K562 (cell line): ENCODE measurements around the gene BMP6. TPM values are rescaled to one million over a fixed set of nuclear protein-coding genes. Genes with fewer than 3 reads are reported as not detected.

Experiments
- ATAC-seq: fragments of 200-7000 bp; cut with Tn5 transposase; 3 replicates; pipeline ENCODE4 v1.9.1; 2020; ENCODE audit warnings: moderate library complexity
- BruUV-seq: library from RNA; stranded (reverse); fragments of 400-500 nt; replicated peaks from 2 replicates; lab custom pipeline; 2021; lab: Mats Ljungman, UMichigan
- CTCF ChIA-PET: fragments of 300-600 bp; formaldehyde crosslinking; extraction: SDS; loops from one replicate; lab custom pipeline; 2021; ENCODE audit warnings: low intra/inter-chr PET ratio; lab: Yijun Ruan, JAX
- POLR2A ChIA-PET: fragments of 300-600, 350-650 bp; sonication (Branson Sonifier 250); formaldehyde crosslinking; extraction: SDS; loops from one replicate; lab custom pipeline; 2021; ENCODE audit warnings: antibody characterized with exemption, inconsistent platforms; lab: Yijun Ruan, JAX
- DNase-seq, 4 experiments: peaks; one replicate each; pipeline versions ENCODE4 v3.0.0 to v3.0.0-alpha.2; 2011 to 2018; ENCODE audit warnings: low spot score in 3 of 4, mixed read lengths in 3 of 4; ENCODE audit errors: extremely low read depth in 1 of 4
- FAIRE-seq: peaks from 2 replicates; lab custom pipeline; 2011; peaks lifted over from hg19 to GRCh38; lab: Jason Lieb, UNC
- H2AFZ ChIP-seq: 2 replicates; pipeline ENCODE4 v1.6.0; 2011; ENCODE audit warnings: low read depth, low read length, control low read depth, inconsistent platforms
- H3K27ac ChIP-seq: fragments of 200-600 bp; 3 replicates; pipeline ENCODE4 v1.8.0; 2011; ENCODE audit warnings: low read depth, mild to moderate bottlenecking, control low read depth, inconsistent platforms, low read length, moderate library complexity, mixed read lengths; ENCODE audit errors: extremely low read depth
- H3K27me3 ChIP-seq, 2 experiments: fragments of 300-600 bp in 1 of 2; 2 replicates in 1 of 2; 3 replicates in 1 of 2; pipeline versions ENCODE4 v1.6.0 to v1.8.0; 2011; ENCODE audit warnings: inconsistent platforms in 2 of 2, low read length in 2 of 2, mild to moderate bottlenecking in 1 of 2, mixed read lengths in 1 of 2, moderate library complexity in 1 of 2; ENCODE audit not compliant: control insufficient read depth in 2 of 2, insufficient read depth in 2 of 2
- H3K36me3 ChIP-seq: fragments of 300-600 bp; 3 replicates; pipeline ENCODE4 v1.8.0; 2011; ENCODE audit warnings: mild to moderate bottlenecking, low read length, inconsistent platforms; ENCODE audit not compliant: control insufficient read depth, insufficient read depth
- H3K4me1 ChIP-seq, 2 experiments: fragments of 200-600 bp in 1 of 2; replicated peaks in 1 of 2; 2 replicates in 1 of 2; 3 replicates in 1 of 2; pipeline versions ENCODE4 v1.5.1 to v1.8.0; 2011; ENCODE audit warnings: inconsistent platforms in 2 of 2, low read length in 2 of 2, mild to moderate bottlenecking in 1 of 2, mixed read lengths in 1 of 2, moderate library complexity in 1 of 2; ENCODE audit not compliant: control insufficient read depth in 2 of 2, insufficient read depth in 2 of 2
- H3K4me2 ChIP-seq: 2 replicates; pipeline ENCODE4 v1.6.1; 2011; ENCODE audit warnings: low read length, control low read depth, inconsistent platforms, mixed read lengths; ENCODE audit not compliant: insufficient read depth
- H3K4me3 ChIP-seq: fragments of 200-600 bp; sonication (generic), shearing (Covaris generic); 2 replicates; pipeline ENCODE4 v1.5.1; 2016; ENCODE audit warnings: control low read depth, inconsistent platforms
- H3K79me2 ChIP-seq: fragments of 200-600 bp; 3 replicates; pipeline ENCODE4 v1.8.0; 2011; ENCODE audit warnings: low read length, inconsistent platforms; ENCODE audit not compliant: control insufficient read depth, insufficient read depth
- H3K9ac ChIP-seq, 2 experiments: 2 replicates each; pipeline versions ENCODE4 v1.6.0 to v1.6.1; 2011; ENCODE audit warnings: low read depth in 2 of 2, low read length in 2 of 2, control low read depth in 1 of 2, inconsistent platforms in 1 of 2, mild to moderate bottlenecking in 1 of 2, mixed read lengths in 1 of 2; ENCODE audit not compliant: insufficient read depth in 1 of 2
- H3K9me1 ChIP-seq: one replicate; pipeline ENCODE4 v1.6.0; 2011; ENCODE audit warnings: inconsistent platforms, mild to moderate bottlenecking, low read length, moderate library complexity; ENCODE audit not compliant: control insufficient read depth, insufficient read depth
- H3K9me3 ChIP-seq: replicated peaks from 2 replicates; pipeline ENCODE4 v1.5.1; 2011; ENCODE audit warnings: low read depth, low read length, inconsistent platforms; ENCODE audit not compliant: control insufficient read depth, insufficient read depth
- H4K20me1 ChIP-seq: replicated peaks from 2 replicates; pipeline ENCODE4 v1.6.1; 2011; ENCODE audit warnings: low read length, inconsistent platforms, mixed read lengths; ENCODE audit not compliant: control insufficient read depth, insufficient read depth
- CEBPG ChIP-seq, 3 experiments: fragments of 200-800 bp in 1 of 3; sonication (Bioruptor generic) in 1 of 3; sonication (generic) in 1 of 3; formaldehyde crosslinking in 1 of 3; IDR thresholded peaks in 2 of 3; conservative IDR thresholded peaks in 1 of 3; 2 replicates each; pipeline versions ENCODE4 v1.6.1 to v1.8.0; 2016 to 2022; ENCODE audit warnings: missing compliant biosample characterization in 2 of 3, missing genetic modification characterization in 2 of 3, mild to moderate bottlenecking in 1 of 3, missing genetic modification reagents in 1 of 3
- E4F1 ChIP-seq: fragments of 250-450 bp; sonication (Bioruptor Pico); IDR thresholded peaks from 2 replicates; pipeline ENCODE4 v1.5.0; 2021; ENCODE audit warnings: mild to moderate bottlenecking, borderline replicate concordance
- EP300 ChIP-seq: IDR thresholded peaks from 2 replicates; pipeline ENCODE4 v1.6.1; 2012; ENCODE audit warnings: low read length, improper control_type of control experiment
- FOSL1 ChIP-seq: fragments of 200-800 bp; sonication (Bioruptor generic); conservative IDR thresholded peaks from 2 replicates; pipeline ENCODE4 v1.6.1; 2016; ENCODE audit warnings: missing genetic modification characterization, missing compliant biosample characterization
- KDM1A ChIP-seq, 2 experiments: fragments of 450-650 bp; IDR thresholded peaks; 2 replicates each; pipeline ENCODE4 v1.6.1; 2016; ENCODE audit warnings: mild to moderate bottlenecking in 2 of 2
- MAFF ChIP-seq: IDR thresholded peaks from 2 replicates; pipeline ENCODE4 v1.6.1; 2012; ENCODE audit warnings: low read length, improper control_type of control experiment
- MEIS2 ChIP-seq: fragments of 450-650 bp; IDR thresholded peaks from 2 replicates; pipeline ENCODE4 v1.6.1; 2014; ENCODE audit warnings: mild to moderate bottlenecking; ENCODE audit not compliant: partially characterized antibody
- RB1 ChIP-seq: fragments of 450-650 bp; IDR thresholded peaks from 2 replicates; pipeline ENCODE4 v1.6.1; 2017; ENCODE audit warnings: low read depth, mild to moderate bottlenecking
- SRSF7 ChIP-seq: fragments of 200-400 bp; formaldehyde crosslinking; optimal IDR thresholded peaks from 2 replicates; pipeline ENCODE3; 2017; ENCODE audit warnings: mild to moderate bottlenecking, low read depth, low read length
- ZNF165 ChIP-seq: fragments of 250-450 bp; sonication (Bioruptor Pico); IDR thresholded peaks from 2 replicates; pipeline ENCODE4 v1.4.0; 2020; ENCODE audit warnings: borderline replicate concordance
- WGBS: fragments of 100-300 bp; shearing (Covaris generic); methylation state at CpG from one replicate; pipeline ENCODE4 v1.1.6; 2016; ENCODE audit warnings: low coverage, mixed read lengths; ENCODE audit not compliant: insufficient coverage; ENCODE audit errors: missing lambda C conversion rate; 5-methylcytosine and 5-hydroxymethylcytosine counted together
- in situ Hi-C: fragments of 300-500 bp; cut with MboI; formaldehyde crosslinking; loops from 4 replicates; pipeline ENCODE4 v1.15.0; 2018; ENCODE audit warnings: inconsistent platforms, mixed read lengths
- intact Hi-C: fragments of 100-400 bp; cut with micrococcal nuclease; formaldehyde crosslinking; loops from 2 replicates; pipeline ENCODE4 v1.14.2; 2022
- polyA plus RNA-seq, 8 experiments: library from polyadenylated mRNA; depleted of rRNA in 4 of 8; stranded (reverse) in 5 of 8; unstranded in 3 of 8; fragments of >200 nt; fragmentation: Nextera tagmentation in 2 of 8; fragmentation: Illumina TruSeq in 1 of 8; extraction: Ambion mirVana in 2 of 8; extraction: Trizol in 1 of 8; gene quantifications; 2 replicates each; pipeline versions ENCODE4 v1.2.1 to v1.2.3, GENCODE V29; 2011 to 2014; ENCODE audit warnings: inconsistent platforms in 1 of 8, missing spikeins in 1 of 8
- total RNA-seq, 7 experiments: library from RNA; depleted of rRNA in 6 of 7; stranded (reverse); fragments of >200 nt in 6 of 7; fragmentation: Illumina TruSeq in 2 of 7; extraction: Trizol in 2 of 7; gene quantifications; 2 replicates each; pipeline versions ENCODE4 v1.2.1 to v1.2.3, GENCODE V29; 2011 to 2021; ENCODE audit warnings: low replicate concordance in 1 of 7

Gene BMP6
- total and polyA plus RNA-seq, 9 of the 15 experiments (the other 6 are each of a cell fraction or from before 2014, with no cell fraction given), result 0.01 to 0.13 (median 0.06) TPM; not detected in 3

- TF ChIP-seq KDM1A (IDR thresholded peaks at IDR 0.05), result peak; percentile 58 to 70; a peak in 3 of 4 replicates
- no peak for TF ChIP-seq RB1
- peak; percentile 59 for TF ChIP-seq FOSL1 (tag)
- no peak for TF ChIP-seq CEBPG (CRISPR knock-in tag; IDR thresholded peaks at IDR 0.05)
- peak in 1 of 2 experiments; percentile 55; a peak in 3 of 4 replicates for TF ChIP-seq CEBPG (tag; conservative IDR thresholded peaks at IDR 0.05 in 1 of 2, IDR thresholded peaks at IDR 0.05 in 1 of 2)
- peak; percentile 100 for TF ChIP-seq MAFF
- peak; percentile 29; the same call in 1 of the 2 replicates for TF ChIP-seq EP300
- peak; percentile 66 for TF ChIP-seq MEIS2
- no peak for TF ChIP-seq SRSF7
Measured at GRCh38 chr6:7919871-7920270, 194.0 kb downstream of the BMP6 start (continued).

GRCh38 chr6:7920425-7920824 is 194.5 kb downstream of the BMP6 start:
- Histone ChIP-seq H3K27ac (no peak overlapping the region), H3K9ac (no peak overlapping the region), H3K4me3 (no peak overlapping the region), H3K9me3 (no peaks in the 10 kb centered on the region), H3K4me1 (peaks cover 7 to 22% of the 10 kb centered on the region in 2 experiments), H3K79me2 (no peaks in the 10 kb centered on the region), H3K9me1 (no peaks in the 10 kb centered on the region), H3K36me3 (no peaks in the 10 kb centered on the region), H4K20me1 (no peaks in the 10 kb centered on the region), H3K4me2 (no peak overlapping the region), H2AFZ (no peak overlapping the region), H3K27me3 (peaks cover 14 to 32% of the 10 kb centered on the region in 2 experiments)
- DNase-seq (no peak), FAIRE-seq (no peak), ATAC-seq (no peak)
- in situ Hi-C loops (no loop called here), intact Hi-C loops (no loop called here)
- BruUV-seq, result no TSS peak
- 18% methylated on average over 2 of the region's 2 CpGs for WGBS
- ChIA-PET CTCF (no interaction called here), POLR2A (no interaction called here)
- 0 out of 2 replicates have a peak, but pooled peaks have one; percentile 25 for TF ChIP-seq ZNF165 (CRISPR knock-in tag)
- no peak for TF ChIP-seq E4F1 (CRISPR knock-in tag)
- TF ChIP-seq FOSL1 (tag), result 0 out of 2 replicates have a peak, but pooled peaks have one; percentile 1
